ENCODE results near the gene TRIM4. TPM values are rescaled to one million over a fixed set of nuclear protein-coding genes. Genes with fewer than 3 reads are reported as not detected.

The TRIM4 gene
- polyA plus RNA-seq, 3 donors, result 10.8 to 17.9 (median 12.5) TPM

- no peaks in the 10 kb centered on the region for H4K20me1 ChIP-seq (ENCODE audit: insufficient read depth, low read length)
Observed at GRCh38 chr7:99928994-99929729, 9.8 kb upstream of the TRIM4 start, which contains the start of gene GJC3. GJC3 (minus strand) TSS chr7:99929620; CDS start chr7:99929620, 0 bp downstream.

GRCh38 chr7:99928188-99928587, 8.9 kb upstream of the TRIM4 start:
- Mint-ChIP-seq H3K27ac (no peak overlapping the region), H3K9me3 (peaks cover 0 to 1% (median 0%) of the 10 kb centered on the region in 7 donors), H3K4me1 (peaks cover 10% of the 10 kb centered on the region), H3K27me3 (ENCODE audit: low read depth in 3 of 3) (peaks cover 22 to 36% (median 28%) of the 10 kb centered on the region in 3 donors), H3K4me3 (no peak overlapping the region), H3K36me3 (no peaks in the 10 kb centered on the region)
- Histone ChIP-seq H3K4me3 (replicated peaks in 1 of 3; ENCODE audit: low read depth in 2 of 3, low read length in 3 of 3) (no peak overlapping the region), H3K9me3 (replicated peaks in 1 of 2; ENCODE audit: control insufficient read depth in 1 of 2, insufficient read depth in 1 of 2, low read length in 2 of 2) (no peaks in the 10 kb centered on the region), H3K79me2 (ENCODE audit: insufficient read depth, low read length) (no peaks in the 10 kb centered on the region), H3K4me1 (ENCODE audit: control insufficient read depth in 1 of 2, insufficient read depth in 2 of 2, low read length in 2 of 2) (peaks cover 8% of the 10 kb centered on the region in 2 donors), H3K4me2 (replicated peaks; ENCODE audit: extremely low read depth, low read length, poor library complexity, severe bottlenecking) (no peak overlapping the region), H3K27ac (ENCODE audit: low read depth in 1 of 2, low read length in 2 of 2) (no peak overlapping the region), H3K27me3 (ENCODE audit: control insufficient read depth in 2 of 2, insufficient read depth in 2 of 2, low read length in 2 of 2) (peaks cover 24 to 26% of the 10 kb centered on the region in 2 donors), H3K9ac (ENCODE audit: insufficient read depth, low read length, poor library complexity, severe bottlenecking) (no peak overlapping the region), H2AFZ (ENCODE audit: insufficient read depth, low read depth, low read length, poor library complexity, severe bottlenecking) (peak overlapping the region; percentile 38), H3K36me3 (replicated peaks in 1 of 2; ENCODE audit: control insufficient read depth in 1 of 2, insufficient read depth in 2 of 2, low read length in 2 of 2) (no peaks in the 10 kb centered on the region), H4K20me1 (ENCODE audit: insufficient read depth, low read length) (no peaks in the 10 kb centered on the region)
- TF ChIP-seq CTCF (IDR thresholded peaks at IDR 0.05), result no peak
- 100% methylated on average over 1 of the region's 2 CpGs for WGBS (ENCODE audit: insufficient coverage)
- DNase-seq, result no peak
- intact Hi-C loops (cut with micrococcal nuclease), result no loop called here

More at GRCh38 chr7:99928994-99929729, 9.8 kb upstream of the TRIM4 start, which contains the start of gene GJC3:
- H3K9me3 Mint-ChIP-seq, result peaks cover 0 to 1% (median 0%) of the 10 kb centered on the region in 7 donors
- peaks cover 8% of the 10 kb centered on the region in 2 donors for H3K4me1 ChIP-seq (ENCODE audit: control insufficient read depth in 1 of 2, insufficient read depth in 2 of 2, low read length in 2 of 2)
- peak within 1 kb of the TSS; percentile 84 for H2AFZ ChIP-seq (ENCODE audit: insufficient read depth, low read depth, low read length, poor library complexity, severe bottlenecking)
- TF ChIP-seq CTCF (IDR thresholded peaks at IDR 0.05), result peak; percentile 32
- H3K4me3 ChIP-seq (replicated peaks in 1 of 3; ENCODE audit: low read depth in 2 of 3, low read length in 3 of 3), result peak within 1 kb of the TSS; percentile 17 to 62 (median 26)
- H3K27me3 ChIP-seq (ENCODE audit: control insufficient read depth in 2 of 2, insufficient read depth in 2 of 2, low read length in 2 of 2), result peaks cover 24 to 26% of the 10 kb centered on the region in 2 donors
- no peaks in the 10 kb centered on the region for H3K79me2 ChIP-seq (ENCODE audit: insufficient read depth, low read length)
- H3K4me2 ChIP-seq (replicated peaks; ENCODE audit: extremely low read depth, low read length, poor library complexity, severe bottlenecking), result peak within 1 kb of the TSS; percentile 65
- WGBS (ENCODE audit: insufficient coverage), result 21% methylated on average over 19 of the region's 22 CpGs
- H3K9ac ChIP-seq (ENCODE audit: insufficient read depth, low read length, poor library complexity, severe bottlenecking), result peak within 1 kb of the TSS; percentile 53
- H3K27me3 Mint-ChIP-seq (ENCODE audit: low read depth in 3 of 3), result peaks cover 22 to 35% (median 30%) of the 10 kb centered on the region in 3 donors
- H3K36me3 Mint-ChIP-seq, result no peaks in the 10 kb centered on the region
- no peak within 1 kb of the TSS for H3K27ac ChIP-seq (ENCODE audit: low read depth in 1 of 2, low read length in 2 of 2)
- H3K27ac Mint-ChIP-seq, result peak within 1 kb of the TSS in 1 of 7 donors; percentile 54
- peaks cover 10% of the 10 kb centered on the region for H3K4me1 Mint-ChIP-seq
- H3K9me3 ChIP-seq (replicated peaks in 1 of 2; ENCODE audit: control insufficient read depth in 1 of 2, insufficient read depth in 1 of 2, low read length in 2 of 2), result no peaks in the 10 kb centered on the region
- H3K4me3 Mint-ChIP-seq, result peak within 1 kb of the TSS; percentile 75 to 93
- intact Hi-C loops (cut with micrococcal nuclease), result no loop called here
- H3K36me3 ChIP-seq (replicated peaks in 1 of 2; ENCODE audit: control insufficient read depth in 1 of 2, insufficient read depth in 2 of 2, low read length in 2 of 2), result no peaks in the 10 kb centered on the region
- peak; percentile 30 to 41 (median 39) for DNase-seq
